Measurements from ENCODE around the gene PRR16. TPM values are rescaled to one million over a fixed set of nuclear protein-coding genes. Genes with fewer than 3 reads are reported as not detected.

The PRR16 gene
- total RNA-seq, 1 experiment from 2014 or later = not detected

GRCh38 chr5:120567066-120567465 is 103.0 kb downstream of the PRR16 start:
- ChIA-PET POLR2A (no interaction called here), CTCF (no interaction called here)
- no peaks in the 10 kb centered on the region for H3K27me3 ChIP-seq (ENCODE audit: control insufficient read depth, insufficient read depth, low read length)
- no peak overlapping the region for H3K4me3 ChIP-seq (ENCODE audit: low read depth in 2 of 2, low read length in 2 of 2)
- H3K27ac ChIP-seq (ENCODE audit: low read length) = no peak overlapping the region
- DNase-seq (ENCODE audit: low read depth, low spot score) = no peak
- H3K4me1 ChIP-seq (ENCODE audit: control insufficient read depth, insufficient read depth, low read length) = no peaks in the 10 kb centered on the region
- no peak for ATAC-seq
- in situ Hi-C loops (cut with HindIII; ENCODE audit: low pct_unique_long_range_greater_than_20kb, low sequenced_read_pairs) (no loop called here), intact Hi-C loops (cut with micrococcal nuclease; ENCODE audit: unreplicated experiment) (no loop called here)
- no peaks in the 10 kb centered on the region for H3K36me3 ChIP-seq (ENCODE audit: control insufficient read depth, insufficient read depth, low read length)
- BruUV-seq (replicated peaks) = no TSS peak
- TF ChIP-seq TCF7L2 (IDR thresholded peaks at IDR 0.05; ENCODE audit: low read depth, low read length) (no peak), POLR2AphosphoS5 (IDR thresholded peaks at IDR 0.05; ENCODE audit: low read depth, low read length) (no peak), SIN3A (IDR thresholded peaks at IDR 0.05; ENCODE audit: borderline replicate concordance, insufficient read depth, low read depth, low read length) (no peak)
- TF ChIP-seq, protein P1, sequence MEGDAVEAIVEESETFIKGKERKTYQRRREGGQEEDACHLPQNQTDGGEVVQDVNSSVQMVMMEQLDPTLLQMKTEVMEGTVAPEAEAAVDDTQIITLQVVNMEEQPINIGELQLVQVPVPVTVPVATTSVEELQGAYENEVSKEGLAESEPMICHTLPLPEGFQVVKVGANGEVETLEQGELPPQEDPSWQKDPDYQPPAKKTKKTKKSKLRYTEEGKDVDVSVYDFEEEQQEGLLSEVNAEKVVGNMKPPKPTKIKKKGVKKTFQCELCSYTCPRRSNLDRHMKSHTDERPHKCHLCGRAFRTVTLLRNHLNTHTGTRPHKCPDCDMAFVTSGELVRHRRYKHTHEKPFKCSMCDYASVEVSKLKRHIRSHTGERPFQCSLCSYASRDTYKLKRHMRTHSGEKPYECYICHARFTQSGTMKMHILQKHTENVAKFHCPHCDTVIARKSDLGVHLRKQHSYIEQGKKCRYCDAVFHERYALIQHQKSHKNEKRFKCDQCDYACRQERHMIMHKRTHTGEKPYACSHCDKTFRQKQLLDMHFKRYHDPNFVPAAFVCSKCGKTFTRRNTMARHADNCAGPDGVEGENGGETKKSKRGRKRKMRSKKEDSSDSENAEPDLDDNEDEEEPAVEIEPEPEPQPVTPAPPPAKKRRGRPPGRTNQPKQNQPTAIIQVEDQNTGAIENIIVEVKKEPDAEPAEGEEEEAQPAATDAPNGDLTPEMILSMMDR (IDR thresholded peaks at IDR 0.05) = no peak
- TF ChIP-seq, protein P2, sequence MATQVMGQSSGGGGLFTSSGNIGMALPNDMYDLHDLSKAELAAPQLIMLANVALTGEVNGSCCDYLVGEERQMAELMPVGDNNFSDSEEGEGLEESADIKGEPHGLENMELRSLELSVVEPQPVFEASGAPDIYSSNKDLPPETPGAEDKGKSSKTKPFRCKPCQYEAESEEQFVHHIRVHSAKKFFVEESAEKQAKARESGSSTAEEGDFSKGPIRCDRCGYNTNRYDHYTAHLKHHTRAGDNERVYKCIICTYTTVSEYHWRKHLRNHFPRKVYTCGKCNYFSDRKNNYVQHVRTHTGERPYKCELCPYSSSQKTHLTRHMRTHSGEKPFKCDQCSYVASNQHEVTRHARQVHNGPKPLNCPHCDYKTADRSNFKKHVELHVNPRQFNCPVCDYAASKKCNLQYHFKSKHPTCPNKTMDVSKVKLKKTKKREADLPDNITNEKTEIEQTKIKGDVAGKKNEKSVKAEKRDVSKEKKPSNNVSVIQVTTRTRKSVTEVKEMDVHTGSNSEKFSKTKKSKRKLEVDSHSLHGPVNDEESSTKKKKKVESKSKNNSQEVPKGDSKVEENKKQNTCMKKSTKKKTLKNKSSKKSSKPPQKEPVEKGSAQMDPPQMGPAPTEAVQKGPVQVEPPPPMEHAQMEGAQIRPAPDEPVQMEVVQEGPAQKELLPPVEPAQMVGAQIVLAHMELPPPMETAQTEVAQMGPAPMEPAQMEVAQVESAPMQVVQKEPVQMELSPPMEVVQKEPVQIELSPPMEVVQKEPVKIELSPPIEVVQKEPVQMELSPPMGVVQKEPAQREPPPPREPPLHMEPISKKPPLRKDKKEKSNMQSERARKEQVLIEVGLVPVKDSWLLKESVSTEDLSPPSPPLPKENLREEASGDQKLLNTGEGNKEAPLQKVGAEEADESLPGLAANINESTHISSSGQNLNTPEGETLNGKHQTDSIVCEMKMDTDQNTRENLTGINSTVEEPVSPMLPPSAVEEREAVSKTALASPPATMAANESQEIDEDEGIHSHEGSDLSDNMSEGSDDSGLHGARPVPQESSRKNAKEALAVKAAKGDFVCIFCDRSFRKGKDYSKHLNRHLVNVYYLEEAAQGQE (IDR thresholded peaks at IDR 0.05; ENCODE audit: insufficient read depth in 1 of 2, low read depth in 2 of 2, low read length in 1 of 2) = no peak
- no peaks in the 10 kb centered on the region for H3K9me3 ChIP-seq (ENCODE audit: control insufficient read depth, insufficient read depth, low read depth, low read length)

GRCh38 chr5:120567921-120568320 is 103.8 kb downstream of the PRR16 start:
- no peak overlapping the region for H3K27ac ChIP-seq (ENCODE audit: low read length)
- intact Hi-C loops (cut with micrococcal nuclease; ENCODE audit: unreplicated experiment) (no loop called here), in situ Hi-C loops (cut with HindIII; ENCODE audit: low pct_unique_long_range_greater_than_20kb, low sequenced_read_pairs) (no loop called here)
- no peaks in the 10 kb centered on the region for H3K36me3 ChIP-seq (ENCODE audit: control insufficient read depth, insufficient read depth, low read length)
- ChIA-PET CTCF (no interaction called here), POLR2A (no interaction called here)
- DNase-seq (ENCODE audit: low read depth, low spot score) = no peak
- H3K9me3 ChIP-seq (ENCODE audit: control insufficient read depth, insufficient read depth, low read depth, low read length) = no peaks in the 10 kb centered on the region
- BruUV-seq (replicated peaks) = no TSS peak
- H3K4me3 ChIP-seq (ENCODE audit: low read depth in 2 of 2, low read length in 2 of 2) = no peak overlapping the region
- ATAC-seq = no peak
- no peaks in the 10 kb centered on the region for H3K27me3 ChIP-seq (ENCODE audit: control insufficient read depth, insufficient read depth, low read length)
- TF ChIP-seq POLR2AphosphoS5 (IDR thresholded peaks at IDR 0.05; ENCODE audit: low read depth, low read length) (no peak), SIN3A (IDR thresholded peaks at IDR 0.05; ENCODE audit: borderline replicate concordance, insufficient read depth, low read depth, low read length) (no peak), TCF7L2 (IDR thresholded peaks at IDR 0.05; ENCODE audit: low read depth, low read length) (no peak)
- TF ChIP-seq, protein P1 (IDR thresholded peaks at IDR 0.05) = no peak
- TF ChIP-seq, protein P2 (IDR thresholded peaks at IDR 0.05; ENCODE audit: insufficient read depth in 1 of 2, low read depth in 2 of 2, low read length in 1 of 2) = no peak
- H3K4me1 ChIP-seq (ENCODE audit: control insufficient read depth, insufficient read depth, low read length) = no peaks in the 10 kb centered on the region

Data from Panc1 (cell line).